Effector CD4-positive, alpha-beta T cell (primary cell): ENCODE measurements around the gene KLF18. TPM values are rescaled to one million over a fixed set of nuclear protein-coding genes. Genes with fewer than 3 reads are reported as not detected.
"Not testable (repeated sequence)": the region's sequence is repeated elsewhere in the genome, so short reads cannot be mapped to it uniquely, and the experiment has no call there.

Experiments used
- DNase-seq: peaks from one replicate; pipeline ENCODE4 v3.0.0-alpha.2; 2020
- total RNA-seq: gene quantifications from one replicate; lab custom pipeline; 2026; lab: John Stamatoyannopoulos, UW

The KLF18 gene
- not detected for total RNA-seq

DNA sequence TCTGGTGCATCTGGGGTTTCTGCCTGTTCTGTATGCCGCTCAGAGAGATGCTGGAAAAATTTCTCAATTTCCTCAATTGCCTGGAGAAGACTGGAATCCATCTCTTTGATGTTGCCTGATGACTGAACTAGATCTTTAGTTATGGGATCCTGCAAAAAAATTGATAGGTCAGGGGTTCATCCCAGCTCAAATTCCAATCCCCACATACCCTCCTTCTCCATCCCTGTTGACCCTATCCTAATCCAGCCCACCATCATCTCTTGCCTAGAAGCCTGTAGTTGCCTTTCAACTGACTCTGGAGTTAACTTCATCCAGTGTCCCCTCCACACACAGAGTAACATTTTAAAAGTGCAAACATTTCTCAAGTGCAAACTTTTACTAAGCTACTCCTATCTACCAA is at the start of gene KLF18:
TSS of gene KLF18 (minus strand) at position 101 of the 400 bp plus-strand sequence. CDS start at position 101, 0 bp downstream.
- no peak for DNase-seq

GRCh38 chr1:44174630-44175029 is 33.2 kb upstream of the KLF18 start:
- DNase-seq: no peak

- DNase-seq: no peak
These were observed 28.9 kb upstream of the KLF18 start for GRCh38 chr1:44170281-44170823.

DNA sequence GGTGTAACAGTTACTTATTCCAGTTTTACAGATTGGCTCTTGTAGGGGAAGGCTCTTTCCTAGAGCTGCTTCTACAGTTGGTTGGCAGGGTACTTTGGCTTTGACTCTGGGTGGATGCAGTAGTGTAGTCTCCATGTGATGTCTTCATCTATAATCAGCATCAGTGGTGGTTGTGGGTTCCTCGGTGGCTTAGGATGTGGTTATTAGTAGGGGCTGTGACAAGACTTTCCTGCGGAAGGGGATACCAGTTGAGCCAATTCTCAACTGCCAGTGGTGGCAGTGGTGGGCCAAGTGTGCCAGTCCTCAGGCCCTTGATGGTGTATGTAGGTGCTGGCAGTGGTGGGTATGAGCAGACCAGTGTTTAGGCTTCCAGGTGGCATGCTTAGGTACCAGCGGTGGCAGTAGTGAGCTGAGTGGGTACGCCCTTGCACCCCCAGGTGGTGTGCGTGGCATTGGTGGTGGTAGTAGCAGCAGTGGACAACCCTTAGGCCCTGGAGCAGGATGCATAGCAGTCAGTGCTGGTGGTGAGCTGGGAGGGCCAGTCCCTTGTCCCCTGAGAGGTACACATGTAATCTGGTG is 27.2 kb upstream of the KLF18 start:
- DNase-seq: no peak

- DNase-seq: no peak
These were observed 20.1 kb upstream of the KLF18 start for GRCh38 chr1:44161546-44161945.

- no peak for DNase-seq
These were observed 17.4 kb upstream of the KLF18 start for GRCh38 chr1:44158871-44159270.

DNA sequence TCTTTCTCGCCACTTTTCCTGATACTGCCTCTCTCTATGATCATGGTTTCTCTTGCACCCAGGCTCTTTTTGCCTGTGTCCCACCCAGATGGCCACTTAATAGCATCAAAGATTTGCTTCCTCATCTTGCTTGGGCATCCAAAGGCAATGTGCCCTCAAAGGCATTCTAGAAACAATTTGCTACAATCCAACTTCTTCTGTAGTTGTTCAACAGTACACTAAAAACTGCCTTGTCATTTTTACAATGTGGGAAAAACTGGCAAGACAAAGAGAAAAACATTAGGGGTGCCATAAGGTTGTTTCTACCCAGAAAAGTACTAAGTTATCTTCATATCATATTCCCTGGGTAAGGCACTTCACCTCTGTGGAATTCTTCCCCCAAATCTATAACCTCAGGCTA is 16.5 kb upstream of the KLF18 start:
- no peak for DNase-seq

- DNase-seq: no peak
These were observed 12.6 kb upstream of the KLF18 start for GRCh38 chr1:44154049-44154448.

- DNase-seq: no peak
These were observed 11.3 kb upstream of the KLF18 start for GRCh38 chr1:44152692-44153091.

DNA sequence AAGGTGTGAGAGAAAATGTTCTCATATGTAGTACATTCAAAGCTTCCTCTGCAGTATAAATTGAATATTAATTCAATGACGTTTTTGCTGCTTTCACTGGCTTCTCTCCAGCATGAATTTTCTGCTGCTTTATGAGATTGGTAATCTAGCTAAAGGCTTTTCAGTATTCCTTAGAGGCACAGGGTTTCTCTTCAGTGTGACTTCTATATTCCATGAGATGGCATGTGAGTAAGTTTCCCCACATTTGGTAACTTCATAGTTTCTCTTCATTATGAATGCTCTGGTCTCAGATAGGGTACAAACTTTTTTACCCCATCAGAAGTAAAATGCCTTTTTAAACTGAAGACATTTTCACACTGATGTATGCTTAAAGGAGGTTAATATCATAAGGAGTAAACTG is 10.4 kb upstream of the KLF18 start:
- no peak for DNase-seq

- DNase-seq: no peak
These were observed 9.9 kb upstream of the KLF18 start for GRCh38 chr1:44151332-44151731.

DNA sequence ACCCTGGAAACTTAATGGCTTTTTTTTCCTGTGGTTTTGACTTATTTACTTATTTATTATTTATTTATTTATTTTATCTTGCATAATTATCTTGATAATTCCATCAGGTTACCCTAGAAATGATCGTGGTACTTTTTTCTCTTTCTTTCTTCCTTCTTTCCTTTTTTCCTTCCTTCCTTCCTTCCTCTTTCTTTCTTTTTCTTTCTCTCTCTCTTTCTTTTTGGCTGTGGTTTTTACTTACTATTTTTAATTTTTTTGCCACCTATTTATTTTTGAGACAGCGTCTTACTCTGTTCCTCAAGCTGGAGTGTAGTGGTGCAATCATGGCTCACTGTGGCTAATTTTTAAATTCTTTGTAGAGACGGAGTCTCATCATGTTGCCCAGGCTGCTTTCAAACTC is 6.2 kb upstream of the KLF18 start:
- DNase-seq: no peak

GRCh38 chr1:44146536-44147361 is 5.3 kb upstream of the KLF18 start:
- DNase-seq: no peak

GRCh38 chr1:44144962-44145756 is 3.7 kb upstream of the KLF18 start:
- no peak for DNase-seq

- not testable (repeated sequence) for DNase-seq
These were observed 1.9 kb downstream of the KLF18 start for GRCh38 chr1:44139565-44139964.

DNA sequence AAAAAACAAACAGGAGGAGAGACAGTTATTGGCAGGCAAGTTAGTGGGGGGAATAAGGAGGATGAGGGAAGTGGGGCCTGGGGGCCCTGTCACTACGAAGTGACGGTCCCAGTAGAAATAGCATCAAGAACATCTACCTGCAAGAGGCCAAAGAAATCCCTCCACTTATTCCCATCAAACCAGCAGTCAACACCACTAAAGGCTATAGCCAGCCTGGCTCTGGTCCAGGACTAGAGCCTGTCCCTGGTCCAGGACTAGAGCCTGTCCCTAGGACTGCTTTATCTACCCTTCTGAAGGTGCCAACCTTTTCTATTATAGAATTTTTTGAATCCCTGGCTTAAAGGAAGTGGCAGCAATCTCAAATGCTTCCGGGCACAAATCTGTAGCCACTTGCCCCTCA is 3.2 kb downstream of the KLF18 start:
- no peak for DNase-seq

GRCh38 chr1:44135886-44136285 is 5.5 kb downstream of the KLF18 start:
- DNase-seq: no peak

DNA sequence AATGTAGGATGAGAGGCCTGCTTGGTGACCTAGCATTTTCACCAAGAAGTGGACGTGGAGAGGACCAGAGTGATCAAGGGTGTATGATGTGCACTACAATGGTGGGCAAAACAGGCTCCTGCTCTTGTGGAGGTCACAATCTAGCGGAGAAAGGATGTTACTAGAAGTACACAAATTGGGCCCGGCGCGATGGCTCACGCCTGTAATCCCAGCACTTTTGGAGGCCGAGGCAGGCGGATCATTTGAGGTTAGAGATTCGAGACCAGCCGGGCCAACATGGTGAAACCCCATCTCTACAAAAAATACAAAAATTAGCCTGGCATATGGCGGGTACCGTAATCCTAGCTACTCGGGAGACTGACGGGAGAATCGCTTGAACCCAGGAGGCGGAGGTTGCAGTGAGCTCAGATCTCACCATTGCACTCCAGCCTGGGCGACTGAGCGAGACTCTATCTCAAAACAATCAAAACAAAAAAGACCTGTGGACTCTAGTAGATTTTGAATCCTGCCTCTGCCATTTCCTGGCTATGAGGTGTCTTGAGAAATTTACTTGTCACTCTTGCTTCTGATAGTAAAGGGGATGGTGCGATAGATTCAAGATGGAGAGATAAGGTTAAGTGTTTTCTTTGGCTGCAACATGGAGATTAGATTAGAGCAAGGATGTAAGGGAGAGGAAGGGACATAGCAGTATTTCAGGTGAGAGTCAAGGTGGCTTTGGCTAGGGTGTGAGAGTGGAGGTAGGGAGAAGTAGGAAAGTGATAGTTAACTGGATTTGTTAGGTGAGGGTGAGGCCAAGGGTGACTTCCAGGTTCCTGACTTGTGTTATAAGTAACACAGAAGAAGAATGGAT is 7.1 kb downstream of the KLF18 start:
- no peak for DNase-seq

DNA sequence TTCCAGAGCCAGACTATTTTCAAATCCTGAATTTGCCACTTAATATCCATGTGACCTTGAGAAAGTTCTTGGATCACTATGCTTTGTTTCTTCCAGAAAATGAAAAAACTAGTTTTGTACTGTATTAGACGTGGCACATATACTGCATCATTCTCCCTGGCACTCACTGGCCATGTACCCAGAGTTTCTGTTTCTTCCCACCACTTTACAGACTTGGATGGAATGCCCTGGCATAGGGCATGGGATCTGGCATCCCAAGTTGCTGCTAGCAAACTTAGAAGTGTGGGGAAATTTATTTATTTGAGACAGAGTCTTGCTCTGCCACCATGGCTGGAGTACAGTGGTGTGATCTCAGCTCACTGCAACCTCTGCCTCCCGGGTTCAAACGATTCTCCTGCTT is 10.0 kb downstream of the KLF18 start:
- no peak for DNase-seq

DNA sequence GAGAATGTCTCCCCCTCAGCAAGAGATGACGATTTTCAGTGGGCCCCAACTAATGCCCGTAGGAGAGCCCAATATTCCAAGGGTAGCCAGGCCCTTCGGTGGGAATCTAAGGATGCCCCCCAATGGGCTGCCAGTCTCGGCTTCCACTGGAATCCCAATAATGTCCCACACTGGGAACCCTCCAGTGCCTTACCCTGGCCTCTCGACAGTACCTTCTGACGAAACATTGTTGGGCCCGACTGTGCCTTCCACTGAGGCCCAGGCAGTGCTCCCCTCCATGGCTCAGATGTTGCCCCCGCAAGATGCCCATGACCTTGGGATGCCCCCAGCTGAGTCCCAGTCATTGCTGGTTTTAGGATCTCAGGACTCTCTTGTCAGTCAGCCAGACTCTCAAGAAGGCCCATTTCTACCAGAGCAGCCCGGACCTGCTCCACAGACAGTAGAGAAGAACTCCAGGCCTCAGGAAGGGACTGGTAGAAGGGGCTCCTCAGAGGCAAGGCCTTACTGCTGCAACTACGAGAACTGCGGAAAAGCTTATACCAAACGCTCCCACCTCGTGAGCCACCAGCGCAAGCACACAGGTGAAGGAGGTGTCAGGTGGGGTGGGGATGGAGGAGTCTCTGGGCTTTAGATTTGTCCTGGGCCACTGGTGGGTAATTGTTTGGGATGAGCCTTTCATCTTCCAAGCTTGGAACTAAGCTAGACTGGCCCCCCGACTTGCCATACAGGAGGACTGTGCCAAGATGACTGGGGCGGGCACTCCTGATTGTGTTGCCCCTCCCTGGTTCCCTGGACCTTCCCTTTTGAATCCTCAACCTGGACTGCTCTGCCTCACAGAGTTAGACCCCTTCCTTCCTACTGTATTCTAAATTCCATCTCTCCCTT is 11.6 kb downstream of the KLF18 start:
- DNase-seq: no peak

DNA sequence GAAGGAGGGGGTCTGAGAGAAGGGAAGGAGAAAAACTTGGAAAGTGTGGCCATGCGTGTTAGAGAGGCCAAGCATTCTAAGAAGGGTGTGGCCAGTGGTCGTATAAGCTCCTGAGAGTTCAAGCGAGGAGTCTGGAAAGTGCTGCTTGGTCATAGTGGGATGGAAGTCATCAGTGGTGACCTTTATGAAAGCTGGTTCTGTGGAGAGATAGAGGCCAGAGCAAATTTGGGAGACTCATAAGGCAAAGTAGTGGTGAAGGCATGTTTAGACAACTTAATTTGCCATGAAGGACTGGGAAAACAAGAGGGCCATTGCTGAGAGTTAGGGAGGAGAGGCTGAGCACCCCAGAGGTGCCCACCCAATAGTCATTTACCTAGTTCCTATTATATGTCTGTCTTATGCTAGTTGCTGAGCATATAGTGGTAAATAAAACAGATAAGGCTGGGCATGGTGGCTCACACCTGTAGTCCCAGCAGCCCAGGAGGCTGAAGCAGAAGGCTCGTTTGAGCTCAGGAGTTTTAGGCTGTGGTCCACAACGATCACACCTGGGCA is 21.0 kb downstream of the KLF18 start:
- DNase-seq: no peak
